SH-SY5Y (cell line): ENCODE results near the gene SP6.

ENCODE experiments used
- GATA2 ChIP-seq: IDR thresholded peaks from 2 replicates; pipeline ENCODE4 v1.6.1; 2011; ENCODE audit warnings: mild to moderate bottlenecking, low read depth, low read length
- GATA3 ChIP-seq: IDR thresholded peaks from 2 replicates; pipeline ENCODE4 v1.6.1; 2011; ENCODE audit warnings: low read depth, mild to moderate bottlenecking, low read length, moderate library complexity

GRCh38 chr17:47803751-47804150 lies 47.2 kb downstream of the SP6 start:
- TF ChIP-seq GATA2 (no peak), GATA3 (no peak)
